Endothelial cell of umbilical vein (primary cell): ENCODE results near the gene NFKB1. TPM values are rescaled to one million over a fixed set of nuclear protein-coding genes. Genes with fewer than 3 reads are reported as not detected.
"Not testable (repeated sequence)": the region's sequence is repeated elsewhere in the genome, so short reads cannot be mapped to it uniquely, and the experiment has no call there.

ENCODE experiments used
- BruUV-seq: library from RNA; stranded (reverse); fragments of 400-500 nt; replicated peaks from 2 replicates; lab custom pipeline; 2021; lab: Mats Ljungman, UMichigan
- CTCF ChIA-PET: fragments of 300-600, 350-600 bp; sonication (Branson Sonifier 250); formaldehyde crosslinking; loops from one replicate; lab custom pipeline; 2021; ENCODE audit warnings: antibody characterized with exemption, inconsistent platforms; lab: Charles Lee
- POLR2A ChIA-PET: fragments of 300-600, 350-600 bp; sonication (Branson Sonifier 250); formaldehyde crosslinking; loops from one replicate; lab custom pipeline; 2021; ENCODE audit warnings: antibody characterized with exemption, inconsistent platforms; lab: Charles Lee
- DNase-seq: peaks from one replicate; pipeline ENCODE4 v3.0.0-alpha.2; 2011; ENCODE audit warnings: low read depth, low spot score
- FAIRE-seq: peaks from 2 replicates; lab custom pipeline; 2011; peaks lifted over from hg19 to GRCh38; lab: Jason Lieb, UNC
- H2AFZ ChIP-seq: 2 replicates; pipeline ENCODE4 v1.6.0; 2012; ENCODE audit warnings: low read depth, low read length, control low read depth, inconsistent platforms
- H3K27ac ChIP-seq: 2 replicates; pipeline ENCODE4 v1.5.1; 2011; ENCODE audit warnings: low read depth, mild to moderate bottlenecking, control low read depth, low read length, moderate library complexity; ENCODE audit not compliant: insufficient read depth
- H3K27me3 ChIP-seq, 2 experiments: 2 replicates each; pipeline versions ENCODE4 v1.6.0 to v1.6.1; 2011; ENCODE audit warnings: low read length in 2 of 2, mixed read lengths in 1 of 2; ENCODE audit not compliant: control insufficient read depth in 2 of 2, insufficient read depth in 2 of 2
- H3K36me3 ChIP-seq, 2 experiments: 2 replicates in 1 of 2; 3 replicates in 1 of 2; pipeline ENCODE4 v1.5.1; 2011; ENCODE audit warnings: low read length in 2 of 2, mild to moderate bottlenecking in 1 of 2, moderate library complexity in 1 of 2; ENCODE audit not compliant: control insufficient read depth in 2 of 2, insufficient read depth in 2 of 2; ENCODE audit errors: extremely low read depth in 1 of 2
- H3K4me1 ChIP-seq: 3 replicates; pipeline ENCODE4 v1.5.1; 2011; ENCODE audit warnings: mild to moderate bottlenecking, low read length; ENCODE audit not compliant: control insufficient read depth, insufficient read depth; ENCODE audit errors: extremely low read depth
- H3K4me2 ChIP-seq: 2 replicates; pipeline ENCODE4 v1.6.1; 2011; ENCODE audit warnings: low read length, control low read depth, mixed read lengths; ENCODE audit not compliant: insufficient read depth
- H3K4me3 ChIP-seq, 3 experiments: fragments of 200-600 bp in 1 of 3; sonication (generic), shearing (Covaris generic) in 1 of 3; replicated peaks in 1 of 3; 2 replicates each; pipeline ENCODE4 v1.5.1; 2011 to 2016; ENCODE audit warnings: control low read depth in 3 of 3, low read length in 3 of 3, mild to moderate bottlenecking in 2 of 3, inconsistent platforms in 1 of 3, low read depth in 1 of 3, moderate library complexity in 1 of 3; ENCODE audit not compliant: insufficient read depth in 1 of 3
- H3K79me2 ChIP-seq: 2 replicates; pipeline ENCODE4 v1.6.0; 2012; ENCODE audit warnings: low read length, inconsistent platforms; ENCODE audit not compliant: control insufficient read depth, insufficient read depth
- H3K9ac ChIP-seq: replicated peaks from 2 replicates; pipeline ENCODE3; 2011; ENCODE audit warnings: low read length, control low read depth; ENCODE audit not compliant: insufficient read depth; ENCODE audit errors: extremely low read depth
- H3K9me1 ChIP-seq: replicated peaks from 3 replicates; pipeline ENCODE4 v1.6.0; 2011; ENCODE audit warnings: mild to moderate bottlenecking, low read length; ENCODE audit not compliant: control insufficient read depth, insufficient read depth; ENCODE audit errors: extremely low read depth
- H3K9me3 ChIP-seq: replicated peaks from 2 replicates; pipeline ENCODE4 v1.5.1; 2012; ENCODE audit warnings: low read length, inconsistent platforms; ENCODE audit not compliant: control insufficient read depth, insufficient read depth
- H4K20me1 ChIP-seq: replicated peaks from 2 replicates; pipeline ENCODE3; 2011; ENCODE audit warnings: mild to moderate bottlenecking, low read length; ENCODE audit not compliant: control insufficient read depth, insufficient read depth; ENCODE audit errors: extremely low read depth
- EZH2 ChIP-seq: IDR thresholded peaks from 2 replicates; pipeline ENCODE4 v1.6.1; 2012; ENCODE audit warnings: borderline replicate concordance, low read depth, mild to moderate bottlenecking, moderate library complexity, low read length, inconsistent platforms; ENCODE audit not compliant: severe bottlenecking
- FOS ChIP-seq: IDR thresholded peaks from 2 replicates; pipeline ENCODE4 v1.6.1; 2011; ENCODE audit warnings: mild to moderate bottlenecking, low read length, moderate library complexity, borderline replicate concordance; ENCODE audit not compliant: insufficient read depth
- GATA2 ChIP-seq: IDR thresholded peaks from 2 replicates; pipeline ENCODE4 v1.7.0; 2011; ENCODE audit warnings: low read depth, mild to moderate bottlenecking, moderate library complexity, mixed read lengths, low read length; ENCODE audit not compliant: insufficient read length, insufficient read depth
- JUN ChIP-seq: IDR thresholded peaks from 2 replicates; pipeline ENCODE4 v1.6.1; 2011; ENCODE audit warnings: borderline replicate concordance, low read depth; ENCODE audit not compliant: insufficient read length, insufficient read depth
- MYC ChIP-seq: IDR thresholded peaks from one replicate; pipeline ENCODE4 v1.6.1; 2011; ENCODE audit warnings: mild to moderate bottlenecking, low read depth, low read length
- POLR2A ChIP-seq: IDR thresholded peaks from 2 replicates; pipeline ENCODE4 v1.6.1; 2012; ENCODE audit warnings: low read depth, mild to moderate bottlenecking, control low read depth, low read length
- POLR2AphosphoS5 ChIP-seq: IDR thresholded peaks from 2 replicates; pipeline ENCODE4 v1.6.1; 2012; ENCODE audit warnings: low read depth, mild to moderate bottlenecking, control low read depth, low read length, moderate library complexity; ENCODE audit not compliant: insufficient read depth
- dilution Hi-C: fragments of 300-500 bp; cut with MboI; formaldehyde crosslinking; loops from one replicate; pipeline ENCODE4 v1.15.0; 2019; ENCODE audit warnings: low sequenced_read_pairs; ENCODE audit not compliant: extremely low pct_ligation_motif_present
- intact Hi-C: fragments of 100-400 bp; cut with micrococcal nuclease; formaldehyde crosslinking; loops from one replicate; pipeline ENCODE4 v1.10.0; 2022
- polyA plus RNA-seq, 4 experiments: library from polyadenylated mRNA; depleted of rRNA in 3 of 4; stranded (reverse) in 3 of 4; unstranded in 1 of 4; fragments of >200 nt; gene quantifications; 2 replicates each; pipeline versions ENCODE4 v1.2.1 to v1.2.3, GENCODE V29; 2011 to 2012; ENCODE audit warnings: missing spikeins in 1 of 4
- total RNA-seq: library from RNA; stranded (reverse); gene quantifications from 2 replicates; pipeline ENCODE4 v1.2.3, GENCODE V29; 2021
- TF ChIP-seq, protein P1 (sequence below), 2 donors: IDR thresholded peaks; 1 replicate in 1 of 2; 2 replicates in 1 of 2; pipeline ENCODE4 v1.5.1; 2011; ENCODE audit warnings: low read length in 2 of 2, mild to moderate bottlenecking in 2 of 2, moderate library complexity in 2 of 2, control low read depth in 1 of 2, inconsistent platforms in 1 of 2, low read depth in 1 of 2; ENCODE audit not compliant: insufficient read depth in 1 of 2; ENCODE audit errors: extremely low read depth in 1 of 2
- TF ChIP-seq, protein P2 (sequence below): IDR thresholded peaks from 2 replicates; pipeline ENCODE4 v1.6.1; 2011; ENCODE audit not compliant: insufficient read depth, insufficient read length

The NFKB1 gene
- total and polyA plus RNA-seq, 2 donors (not counting 3 experiments of a cell fraction or from before 2014, with no cell fraction given), result 21.3 to 41.4 TPM

DNA sequence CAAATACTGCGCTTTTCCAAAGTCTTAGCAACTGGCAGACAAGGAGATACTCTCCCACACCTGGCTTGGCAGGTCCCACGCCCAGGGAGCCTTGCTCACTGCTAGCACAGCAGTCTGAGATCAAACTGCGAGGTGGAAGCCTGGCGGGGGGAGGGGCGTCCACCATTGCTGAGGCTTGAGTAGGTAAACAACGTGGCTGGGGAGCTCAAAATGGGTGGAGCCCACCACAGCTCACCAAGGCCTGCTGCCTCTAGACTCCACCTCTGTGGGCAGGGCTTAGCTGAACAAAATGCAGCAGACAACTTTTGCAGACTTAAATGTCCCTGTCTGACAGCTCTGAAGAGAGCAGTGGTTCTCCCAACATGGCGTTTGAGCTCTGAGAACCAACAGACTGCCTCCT, 23.0 kb upstream of the NFKB1 start:
- dilution Hi-C loops, result no loop called here
- H2AFZ ChIP-seq, result no peak overlapping the region
- CTCF ChIA-PET, result interaction anchor here (1.1 to 1.3 kb wide), 2 partner anchors 9 to 47 kb away, joined by 4 read pairs; no protein-coding TSS in a partner anchor
- no peak for DNase-seq
- H3K9me3 ChIP-seq, result no peaks in the 10 kb centered on the region
- POLR2A ChIA-PET, result no interaction called here
- H3K27ac ChIP-seq, result no peak overlapping the region
- no peaks in the 10 kb centered on the region for H3K36me3 ChIP-seq
- H3K4me2 ChIP-seq, result no peak overlapping the region
- FAIRE-seq, result no peak
- no peaks in the 10 kb centered on the region for H3K9me1 ChIP-seq
- H3K9ac ChIP-seq, result no peak overlapping the region
- H3K27me3 ChIP-seq, result peaks cover 0 to 9% of the 10 kb centered on the region in 2 experiments
- no peaks in the 10 kb centered on the region for H3K79me2 ChIP-seq
- BruUV-seq, result no TSS peak
- no peak overlapping the region for H3K4me3 ChIP-seq
- H4K20me1 ChIP-seq, result no peaks in the 10 kb centered on the region
- intact Hi-C loops, result no loop called here
- no peak for TF ChIP-seq MYC
- no peak for TF ChIP-seq FOS
- TF ChIP-seq, protein P1, sequence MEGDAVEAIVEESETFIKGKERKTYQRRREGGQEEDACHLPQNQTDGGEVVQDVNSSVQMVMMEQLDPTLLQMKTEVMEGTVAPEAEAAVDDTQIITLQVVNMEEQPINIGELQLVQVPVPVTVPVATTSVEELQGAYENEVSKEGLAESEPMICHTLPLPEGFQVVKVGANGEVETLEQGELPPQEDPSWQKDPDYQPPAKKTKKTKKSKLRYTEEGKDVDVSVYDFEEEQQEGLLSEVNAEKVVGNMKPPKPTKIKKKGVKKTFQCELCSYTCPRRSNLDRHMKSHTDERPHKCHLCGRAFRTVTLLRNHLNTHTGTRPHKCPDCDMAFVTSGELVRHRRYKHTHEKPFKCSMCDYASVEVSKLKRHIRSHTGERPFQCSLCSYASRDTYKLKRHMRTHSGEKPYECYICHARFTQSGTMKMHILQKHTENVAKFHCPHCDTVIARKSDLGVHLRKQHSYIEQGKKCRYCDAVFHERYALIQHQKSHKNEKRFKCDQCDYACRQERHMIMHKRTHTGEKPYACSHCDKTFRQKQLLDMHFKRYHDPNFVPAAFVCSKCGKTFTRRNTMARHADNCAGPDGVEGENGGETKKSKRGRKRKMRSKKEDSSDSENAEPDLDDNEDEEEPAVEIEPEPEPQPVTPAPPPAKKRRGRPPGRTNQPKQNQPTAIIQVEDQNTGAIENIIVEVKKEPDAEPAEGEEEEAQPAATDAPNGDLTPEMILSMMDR (IDR thresholded peaks at IDR 0.05; ENCODE audit: extremely low read depth in 1 of 2, insufficient read depth in 1 of 2, low read depth in 1 of 2, low read length in 2 of 2), result no peak
- no peak for TF ChIP-seq JUN
- no peak for TF ChIP-seq POLR2A
- no peak for TF ChIP-seq POLR2AphosphoS5
- no peak for TF ChIP-seq EZH2
- TF ChIP-seq GATA2, result no peak
- TF ChIP-seq, protein P2, sequence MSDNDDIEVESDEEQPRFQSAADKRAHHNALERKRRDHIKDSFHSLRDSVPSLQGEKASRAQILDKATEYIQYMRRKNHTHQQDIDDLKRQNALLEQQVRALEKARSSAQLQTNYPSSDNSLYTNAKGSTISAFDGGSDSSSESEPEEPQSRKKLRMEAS, result no peak
- no peaks in the 10 kb centered on the region for H3K4me1 ChIP-seq

- H3K9me3 ChIP-seq, H3K9me1 ChIP-seq, FAIRE-seq, dilution Hi-C loops, BruUV-seq, H4K20me1 ChIP-seq, H3K4me1 ChIP-seq, H3K36me3 ChIP-seq, H2AFZ ChIP-seq, intact Hi-C loops, H3K4me2 ChIP-seq, CTCF ChIA-PET, H3K27me3 ChIP-seq, H3K9ac ChIP-seq, H3K27ac ChIP-seq, DNase-seq, POLR2A ChIA-PET, H3K79me2 ChIP-seq, H3K4me3 ChIP-seq: not testable (repeated sequence)
Observed at GRCh38 chr4:102479832-102480231, 21.3 kb upstream of the NFKB1 start.
